WTC11 (cell line): ENCODE results near the gene GPC5. TPM values are rescaled to one million over a fixed set of nuclear protein-coding genes. Genes with fewer than 3 reads are reported as not detected.

ENCODE experiments used
- ATAC-seq: fragments of 200-7000 bp; cut with Tn5 transposase; 2 replicates; pipeline ENCODE4 v1.10.0; 2021; ENCODE audit warnings: mild to moderate bottlenecking, moderate library complexity
- CTCF ChIA-PET: fragments of 300-600 bp; sonication (Branson Sonifier 250); formaldehyde crosslinking; loops from one replicate; lab custom pipeline; 2021; ENCODE audit warnings: antibody characterized with exemption; lab: Charles Lee
- POLR2A ChIA-PET: fragments of 350-600 bp; sonication (Branson Sonifier 250); formaldehyde crosslinking; loops from one replicate; lab custom pipeline; 2021; ENCODE audit warnings: antibody characterized with exemption; lab: Charles Lee
- DNase-seq: peaks from one replicate; pipeline ENCODE4 v3.0.0; 2021; ENCODE audit warnings: low spot score
- H3K27ac Mint-ChIP-seq: 2 replicates; pipeline ENCODE4 v1.8.0; 2021; ENCODE audit warnings: mixed read lengths
- H3K27me3 Mint-ChIP-seq: 2 replicates; pipeline ENCODE4 v1.8.0; 2021; ENCODE audit warnings: low read depth, mild to moderate bottlenecking, moderate library complexity, mixed read lengths
- H3K36me3 Mint-ChIP-seq: 2 replicates; pipeline ENCODE4 v1.8.0; 2021; ENCODE audit warnings: mixed read lengths
- H3K4me1 Mint-ChIP-seq: 2 replicates; pipeline ENCODE4 v1.8.0; 2022; ENCODE audit warnings: mixed read lengths
- H3K4me3 Mint-ChIP-seq: 2 replicates; pipeline ENCODE4 v1.8.0; 2021; ENCODE audit warnings: mild to moderate bottlenecking, moderate library complexity, mixed read lengths
- H3K9me3 Mint-ChIP-seq: 2 replicates; pipeline ENCODE4 v1.8.0; 2021; ENCODE audit warnings: mixed read lengths
- JUN ChIP-seq: sonication (generic); formaldehyde crosslinking; IDR thresholded peaks from 2 replicates; pipeline ENCODE4 v1.8.0; 2023; ENCODE audit warnings: mild to moderate bottlenecking, missing genetic modification reagents
- KAT7 ChIP-seq: sonication (generic); formaldehyde crosslinking; IDR thresholded peaks from 2 replicates; pipeline ENCODE4 v1.8.1; 2023; ENCODE audit warnings: missing genetic modification reagents, mild to moderate bottlenecking, borderline replicate concordance
- MXD4 ChIP-seq: fragments of 250-450 bp; sonication (Bioruptor Pico); IDR thresholded peaks from 2 replicates; pipeline ENCODE4 v1.8.0; 2021; ENCODE audit warnings: mild to moderate bottlenecking, moderate library complexity, borderline replicate concordance
- SMAD3 ChIP-seq: sonication (generic); formaldehyde crosslinking; IDR thresholded peaks from 2 replicates; pipeline ENCODE4 v1.8.0; 2022; ENCODE audit warnings: missing genetic modification reagents, mild to moderate bottlenecking, borderline replicate concordance
- SP1 ChIP-seq: sonication (generic); formaldehyde crosslinking; conservative IDR thresholded peaks from 2 replicates; pipeline ENCODE4 v1.8.1; 2022; ENCODE audit warnings: missing genetic modification reagents
- TCF7 ChIP-seq: sonication (generic); formaldehyde crosslinking; IDR thresholded peaks from 2 replicates; pipeline ENCODE4 v1.8.0; 2022; ENCODE audit warnings: mild to moderate bottlenecking, low read depth, missing genetic modification reagents, moderate library complexity
- TEAD4 ChIP-seq: sonication (generic); formaldehyde crosslinking; IDR thresholded peaks from 2 replicates; pipeline ENCODE4 v1.8.0; 2022; ENCODE audit warnings: mild to moderate bottlenecking, missing genetic modification reagents
- ZNF263 ChIP-seq: sonication (generic); formaldehyde crosslinking; IDR thresholded peaks from 2 replicates; pipeline ENCODE4 v1.8.1; 2022; ENCODE audit warnings: low read depth, mild to moderate bottlenecking, moderate library complexity, missing genetic modification reagents
- ZNF317 ChIP-seq: sonication (generic); formaldehyde crosslinking; IDR thresholded peaks from 2 replicates; pipeline ENCODE4 v1.8.1; 2023; ENCODE audit warnings: low read depth, mild to moderate bottlenecking, moderate library complexity, missing genetic modification reagents, borderline replicate concordance
- ZNF671 ChIP-seq: fragments of 250-450 bp; sonication (Bioruptor Pico); IDR thresholded peaks from 2 replicates; pipeline ENCODE4 v1.8.0; 2021; ENCODE audit warnings: mild to moderate bottlenecking
- total RNA-seq: library from RNA; stranded (reverse); gene quantifications from 3 replicates; pipeline ENCODE4 v1.2.3, GENCODE V29; 2021
- TF ChIP-seq, protein P1 (sequence below): sonication (generic); formaldehyde crosslinking; IDR thresholded peaks from 2 replicates; pipeline ENCODE4 v1.8.0; 2023; ENCODE audit warnings: missing genetic modification reagents
- TF ChIP-seq, protein P2 (sequence below): fragments of 250-450 bp; sonication (Bioruptor Pico); conservative IDR thresholded peaks from 2 replicates; pipeline ENCODE4 v1.9.0; 2021; ENCODE audit warnings: mild to moderate bottlenecking
- TF ChIP-seq, protein P3 (sequence below): sonication (generic); formaldehyde crosslinking; IDR thresholded peaks from 2 replicates; pipeline ENCODE4 v1.8.1; 2023; ENCODE audit warnings: mild to moderate bottlenecking, missing genetic modification reagents, moderate library complexity
- TF ChIP-seq, protein P4 (sequence below): sonication (generic); formaldehyde crosslinking; IDR thresholded peaks from 2 replicates; pipeline ENCODE4 v1.8.1; 2023; ENCODE audit warnings: mild to moderate bottlenecking, missing genetic modification reagents, moderate library complexity
- TF ChIP-seq, protein P5 (sequence below): sonication (generic); formaldehyde crosslinking; IDR thresholded peaks from 2 replicates; pipeline ENCODE4 v1.8.0; 2022; ENCODE audit warnings: mild to moderate bottlenecking, missing genetic modification reagents
- TF ChIP-seq, protein P6 (sequence below): fragments of 250-450 bp; sonication (Bioruptor Pico); IDR thresholded peaks from 2 replicates; pipeline ENCODE4 v1.9.0; 2021; ENCODE audit warnings: mild to moderate bottlenecking, borderline replicate concordance

Gene GPC5
- total RNA-seq, 1 experiment from 2014 or later: 0.46 TPM

DNA sequence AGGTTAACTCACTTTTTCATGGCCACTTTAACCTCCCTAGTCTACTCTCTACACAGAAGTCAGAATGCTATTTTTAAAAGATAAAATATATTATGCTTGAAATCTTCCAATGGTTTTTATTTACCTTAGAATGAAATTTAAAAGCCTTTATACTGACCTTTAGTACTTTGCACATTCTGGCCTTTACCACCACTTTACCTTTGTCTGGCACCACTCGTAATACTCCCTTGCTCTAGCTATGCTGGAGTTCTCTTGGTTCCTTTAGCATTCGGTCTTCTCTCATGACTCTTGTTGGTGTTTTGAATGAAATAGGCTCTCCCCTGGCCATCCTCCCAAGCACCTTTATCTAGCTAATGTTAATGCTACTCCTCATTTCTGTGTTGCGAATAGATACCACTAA lies 310.8 kb downstream of the GPC5 start:
- CTCF ChIA-PET: interaction anchor here (0.7 kb wide), 1 partner anchor 14 kb away, joined by 3 read pairs; no protein-coding TSS in a partner anchor

DNA sequence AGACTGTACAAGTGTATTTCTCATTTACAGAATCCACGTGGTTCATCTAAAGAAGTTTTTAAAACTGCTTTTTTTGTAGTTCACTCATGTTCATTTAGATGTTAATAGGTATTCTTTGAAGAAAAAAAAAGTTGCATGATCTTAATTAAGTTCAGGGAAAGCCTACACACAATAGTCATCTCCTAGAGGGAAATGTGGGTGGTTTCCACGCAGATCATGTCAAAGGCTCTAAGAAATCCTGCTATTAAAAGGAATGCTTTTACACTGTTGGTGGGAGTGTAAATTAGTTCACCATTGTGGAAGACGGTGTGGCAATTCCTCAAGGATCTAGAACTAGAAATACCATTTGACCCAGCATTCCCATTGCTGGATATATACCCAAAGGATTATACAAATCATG lies 312.3 kb downstream of the GPC5 start:
- POLR2A ChIA-PET: no interaction called here
- DNase-seq (no peak), ATAC-seq (no peak)
- H3K9me3 Mint-ChIP-seq: no peaks in the 10 kb centered on the region
- no peaks in the 10 kb centered on the region for H3K27me3 Mint-ChIP-seq
- no peak overlapping the region for H3K27ac Mint-ChIP-seq
- TF ChIP-seq MXD4: no peak
- no peak for TF ChIP-seq TCF7 (CRISPR knock-in tag)
- TF ChIP-seq SMAD3 (CRISPR knock-in tag): no peak
- no peak for TF ChIP-seq KAT7 (CRISPR knock-in tag)
- peaks cover 5% of the 10 kb centered on the region; the same call in 1 of the 2 replicates for H3K4me1 Mint-ChIP-seq
- H3K36me3 Mint-ChIP-seq: no peaks in the 10 kb centered on the region
- H3K4me3 Mint-ChIP-seq: no peak overlapping the region
- CTCF ChIA-PET: no interaction called here

More for the DNA sequence above, 310.8 kb downstream of the GPC5 start:
- TF ChIP-seq ZNF263 (CRISPR knock-in tag) (no peak), SMAD3 (CRISPR knock-in tag) (no peak), SP1 (CRISPR knock-in tag) (no peak), ZNF317 (CRISPR knock-in tag) (no peak), JUN (CRISPR knock-in tag) (no peak), ZNF671 (no peak), TEAD4 (CRISPR knock-in tag) (no peak), MXD4 (no peak)
- TF ChIP-seq, protein P1, sequence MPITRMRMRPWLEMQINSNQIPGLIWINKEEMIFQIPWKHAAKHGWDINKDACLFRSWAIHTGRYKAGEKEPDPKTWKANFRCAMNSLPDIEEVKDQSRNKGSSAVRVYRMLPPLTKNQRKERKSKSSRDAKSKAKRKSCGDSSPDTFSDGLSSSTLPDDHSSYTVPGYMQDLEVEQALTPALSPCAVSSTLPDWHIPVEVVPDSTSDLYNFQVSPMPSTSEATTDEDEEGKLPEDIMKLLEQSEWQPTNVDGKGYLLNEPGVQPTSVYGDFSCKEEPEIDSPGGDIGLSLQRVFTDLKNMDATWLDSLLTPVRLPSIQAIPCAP: no peak
- TF ChIP-seq, protein P2, sequence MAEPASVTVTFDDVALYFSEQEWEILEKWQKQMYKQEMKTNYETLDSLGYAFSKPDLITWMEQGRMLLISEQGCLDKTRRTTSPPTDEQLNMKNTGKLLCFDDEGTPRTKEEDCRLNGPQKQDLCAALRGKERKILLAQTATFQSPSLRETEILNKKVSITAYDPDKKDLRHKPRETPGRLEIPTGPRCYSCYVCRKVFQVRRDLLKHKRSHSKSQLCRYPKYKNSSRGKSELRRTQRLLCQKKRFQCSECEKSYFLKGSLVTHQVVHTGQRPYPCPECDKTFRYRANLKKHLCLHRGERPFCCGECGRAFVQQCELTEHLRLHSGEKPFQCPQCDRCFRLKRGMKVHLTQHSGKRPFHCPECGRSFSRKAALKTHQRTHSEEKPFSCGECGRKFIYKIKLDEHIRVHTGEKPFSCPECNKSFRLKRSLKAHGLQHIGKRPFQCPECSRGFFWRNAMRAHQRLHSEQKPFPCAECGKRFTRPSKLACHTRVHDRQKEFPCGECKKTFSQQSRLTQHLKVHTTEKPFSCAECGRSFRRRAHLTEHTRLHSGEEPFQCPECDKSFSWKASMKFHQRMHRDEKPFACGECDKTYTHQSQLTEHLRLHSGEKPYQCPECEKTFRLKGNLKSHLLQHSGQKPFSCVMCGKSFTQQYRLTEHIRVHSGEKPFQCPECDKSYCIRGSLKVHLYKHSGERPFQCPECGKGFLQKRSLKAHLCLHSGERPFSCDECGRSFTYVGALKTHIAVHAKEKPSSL (CRISPR knock-in tag): no peak
- TF ChIP-seq, protein P3, sequence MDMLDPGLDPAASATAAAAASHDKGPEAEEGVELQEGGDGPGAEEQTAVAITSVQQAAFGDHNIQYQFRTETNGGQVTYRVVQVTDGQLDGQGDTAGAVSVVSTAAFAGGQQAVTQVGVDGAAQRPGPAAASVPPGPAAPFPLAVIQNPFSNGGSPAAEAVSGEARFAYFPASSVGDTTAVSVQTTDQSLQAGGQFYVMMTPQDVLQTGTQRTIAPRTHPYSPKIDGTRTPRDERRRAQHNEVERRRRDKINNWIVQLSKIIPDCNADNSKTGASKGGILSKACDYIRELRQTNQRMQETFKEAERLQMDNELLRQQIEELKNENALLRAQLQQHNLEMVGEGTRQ (CRISPR knock-in tag): no peak
- TF ChIP-seq, protein P4, sequence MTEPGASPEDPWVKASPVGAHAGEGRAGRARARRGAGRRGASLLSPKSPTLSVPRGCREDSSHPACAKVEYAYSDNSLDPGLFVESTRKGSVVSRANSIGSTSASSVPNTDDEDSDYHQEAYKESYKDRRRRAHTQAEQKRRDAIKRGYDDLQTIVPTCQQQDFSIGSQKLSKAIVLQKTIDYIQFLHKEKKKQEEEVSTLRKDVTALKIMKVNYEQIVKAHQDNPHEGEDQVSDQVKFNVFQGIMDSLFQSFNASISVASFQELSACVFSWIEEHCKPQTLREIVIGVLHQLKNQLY (CRISPR knock-in tag): no peak
- TF ChIP-seq, protein P5, sequence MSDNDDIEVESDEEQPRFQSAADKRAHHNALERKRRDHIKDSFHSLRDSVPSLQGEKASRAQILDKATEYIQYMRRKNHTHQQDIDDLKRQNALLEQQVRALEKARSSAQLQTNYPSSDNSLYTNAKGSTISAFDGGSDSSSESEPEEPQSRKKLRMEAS (CRISPR knock-in tag): no peak
- TF ChIP-seq, protein P6, sequence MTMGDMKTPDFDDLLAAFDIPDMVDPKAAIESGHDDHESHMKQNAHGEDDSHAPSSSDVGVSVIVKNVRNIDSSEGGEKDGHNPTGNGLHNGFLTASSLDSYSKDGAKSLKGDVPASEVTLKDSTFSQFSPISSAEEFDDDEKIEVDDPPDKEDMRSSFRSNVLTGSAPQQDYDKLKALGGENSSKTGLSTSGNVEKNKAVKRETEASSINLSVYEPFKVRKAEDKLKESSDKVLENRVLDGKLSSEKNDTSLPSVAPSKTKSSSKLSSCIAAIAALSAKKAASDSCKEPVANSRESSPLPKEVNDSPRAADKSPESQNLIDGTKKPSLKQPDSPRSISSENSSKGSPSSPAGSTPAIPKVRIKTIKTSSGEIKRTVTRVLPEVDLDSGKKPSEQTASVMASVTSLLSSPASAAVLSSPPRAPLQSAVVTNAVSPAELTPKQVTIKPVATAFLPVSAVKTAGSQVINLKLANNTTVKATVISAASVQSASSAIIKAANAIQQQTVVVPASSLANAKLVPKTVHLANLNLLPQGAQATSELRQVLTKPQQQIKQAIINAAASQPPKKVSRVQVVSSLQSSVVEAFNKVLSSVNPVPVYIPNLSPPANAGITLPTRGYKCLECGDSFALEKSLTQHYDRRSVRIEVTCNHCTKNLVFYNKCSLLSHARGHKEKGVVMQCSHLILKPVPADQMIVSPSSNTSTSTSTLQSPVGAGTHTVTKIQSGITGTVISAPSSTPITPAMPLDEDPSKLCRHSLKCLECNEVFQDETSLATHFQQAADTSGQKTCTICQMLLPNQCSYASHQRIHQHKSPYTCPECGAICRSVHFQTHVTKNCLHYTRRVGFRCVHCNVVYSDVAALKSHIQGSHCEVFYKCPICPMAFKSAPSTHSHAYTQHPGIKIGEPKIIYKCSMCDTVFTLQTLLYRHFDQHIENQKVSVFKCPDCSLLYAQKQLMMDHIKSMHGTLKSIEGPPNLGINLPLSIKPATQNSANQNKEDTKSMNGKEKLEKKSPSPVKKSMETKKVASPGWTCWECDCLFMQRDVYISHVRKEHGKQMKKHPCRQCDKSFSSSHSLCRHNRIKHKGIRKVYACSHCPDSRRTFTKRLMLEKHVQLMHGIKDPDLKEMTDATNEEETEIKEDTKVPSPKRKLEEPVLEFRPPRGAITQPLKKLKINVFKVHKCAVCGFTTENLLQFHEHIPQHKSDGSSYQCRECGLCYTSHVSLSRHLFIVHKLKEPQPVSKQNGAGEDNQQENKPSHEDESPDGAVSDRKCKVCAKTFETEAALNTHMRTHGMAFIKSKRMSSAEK (CRISPR knock-in tag): no peak
- H3K9me3 Mint-ChIP-seq: peaks cover 5% of the 10 kb centered on the region; the same call in 1 of the 2 replicates
- DNase-seq (no peak), ATAC-seq (no peak)
- H3K27ac Mint-ChIP-seq: no peak overlapping the region
- no peaks in the 10 kb centered on the region for H3K36me3 Mint-ChIP-seq
- no peaks in the 10 kb centered on the region for H3K27me3 Mint-ChIP-seq
- H3K4me1 Mint-ChIP-seq: no peaks in the 10 kb centered on the region
- no peak overlapping the region for H3K4me3 Mint-ChIP-seq
- POLR2A ChIA-PET: no interaction called here
